ENCODE data around the gene GFRAL.
"Not testable (repeated sequence)": the region's sequence is repeated elsewhere in the genome, so short reads cannot be mapped to it uniquely, and the experiment has no call there.

The GFRAL gene

DNA sequence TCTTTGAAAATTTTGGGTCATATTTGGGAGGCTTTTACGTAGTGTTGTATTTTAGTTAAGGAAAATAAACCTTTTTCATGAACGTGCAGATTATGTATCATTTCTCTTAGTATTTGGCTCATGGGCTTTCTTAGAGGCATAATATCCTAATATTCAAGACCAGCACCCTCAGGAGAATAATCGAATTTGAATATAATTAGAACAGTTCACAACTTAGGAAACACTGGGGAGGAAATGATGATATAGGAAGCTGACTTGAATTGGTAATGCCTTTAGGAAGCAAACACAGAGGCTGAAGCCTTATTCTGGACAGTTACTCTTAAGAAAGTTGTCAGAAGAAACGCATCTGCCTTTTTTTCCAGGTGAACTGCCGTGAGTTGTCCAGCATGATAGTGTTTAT is at the start of gene GFRAL:
TSS of gene GFRAL (plus strand) at position 301 of the 400 bp plus-strand sequence. CDS start at position 387, 86 bp downstream.
- H3K27ac Mint-ChIP-seq, result no peak within 1 kb of the TSS
- H3K27me3 Mint-ChIP-seq, result no peaks in the 10 kb centered on the region
- no peaks in the 10 kb centered on the region for H3K4me1 Mint-ChIP-seq
- H3K36me3 Mint-ChIP-seq, result no peaks in the 10 kb centered on the region
- no peak for ATAC-seq
- H3K4me3 Mint-ChIP-seq, result no peak within 1 kb of the TSS
- H3K9me3 Mint-ChIP-seq, result peaks cover 6% of the 10 kb centered on the region

- no peaks in the 10 kb centered on the region for H3K36me3 Mint-ChIP-seq
- H3K27ac Mint-ChIP-seq, result no peak overlapping the region
- H3K9me3 Mint-ChIP-seq, result no peaks in the 10 kb centered on the region
- ATAC-seq, result no peak
- H3K27me3 Mint-ChIP-seq, result no peaks in the 10 kb centered on the region
- H3K4me3 Mint-ChIP-seq, result no peak overlapping the region
- no peaks in the 10 kb centered on the region for H3K4me1 Mint-ChIP-seq
Observed at GRCh38 chr6:55277646-55278045, 49.6 kb upstream of the GFRAL start.

GRCh38 chr6:55281215-55281614 is 46.1 kb upstream of the GFRAL start:
- Mint-ChIP-seq H3K4me3 (no peak overlapping the region), H3K4me1 (no peaks in the 10 kb centered on the region), H3K27me3 (no peaks in the 10 kb centered on the region), H3K27ac (no peak overlapping the region), H3K9me3 (no peaks in the 10 kb centered on the region), H3K36me3 (no peaks in the 10 kb centered on the region)
- ATAC-seq, result no peak

DNA sequence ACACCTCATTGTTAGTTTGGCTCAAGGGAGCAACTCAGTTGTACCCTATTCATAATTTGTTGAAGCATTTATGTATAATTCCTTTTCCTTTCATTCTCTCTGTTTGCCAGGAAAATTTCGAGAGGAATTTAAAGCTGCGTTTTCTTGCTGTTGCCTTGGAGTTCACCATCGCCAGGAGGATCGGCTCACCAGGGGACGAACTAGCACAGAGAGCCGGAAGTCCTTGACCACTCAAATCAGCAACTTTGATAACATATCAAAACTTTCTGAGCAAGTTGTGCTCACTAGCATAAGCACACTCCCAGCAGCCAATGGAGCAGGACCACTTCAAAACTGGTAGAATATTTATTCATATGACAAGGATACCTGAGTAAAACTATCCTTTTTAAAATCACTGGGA is 45.2 kb upstream of the GFRAL start:
- no peaks in the 10 kb centered on the region for H3K9me3 Mint-ChIP-seq
- no peak for ATAC-seq
- H3K36me3 Mint-ChIP-seq, result no peaks in the 10 kb centered on the region
- no peak overlapping the region for H3K27ac Mint-ChIP-seq
- no peaks in the 10 kb centered on the region for H3K27me3 Mint-ChIP-seq
- no peak overlapping the region for H3K4me3 Mint-ChIP-seq
- H3K4me1 Mint-ChIP-seq, result no peaks in the 10 kb centered on the region

GRCh38 chr6:55286824-55287223 is 40.4 kb upstream of the GFRAL start:
- Mint-ChIP-seq H3K36me3 (no peaks in the 10 kb centered on the region), H3K4me1 (no peaks in the 10 kb centered on the region), H3K27me3 (no peaks in the 10 kb centered on the region), H3K9me3 (no peaks in the 10 kb centered on the region), H3K27ac (no peak overlapping the region), H3K4me3 (no peak overlapping the region)
- no peak for ATAC-seq

- Mint-ChIP-seq H3K36me3 (no peaks in the 10 kb centered on the region), H3K27ac (no peak overlapping the region), H3K9me3 (peaks cover 2% of the 10 kb centered on the region), H3K27me3 (no peaks in the 10 kb centered on the region), H3K4me1 (no peaks in the 10 kb centered on the region), H3K4me3 (no peak overlapping the region)
- no peak for ATAC-seq
Observed at GRCh38 chr6:55290736-55291135, 36.5 kb upstream of the GFRAL start.

- H3K36me3 Mint-ChIP-seq, result no peaks in the 10 kb centered on the region
- no peaks in the 10 kb centered on the region for H3K27me3 Mint-ChIP-seq
- no peak overlapping the region for H3K27ac Mint-ChIP-seq
- H3K4me1 Mint-ChIP-seq, result no peaks in the 10 kb centered on the region
- no peak for ATAC-seq
- H3K4me3 Mint-ChIP-seq, result no peak overlapping the region
- peaks cover 2% of the 10 kb centered on the region for H3K9me3 Mint-ChIP-seq
Observed at GRCh38 chr6:55293116-55293515, 34.2 kb upstream of the GFRAL start.

DNA sequence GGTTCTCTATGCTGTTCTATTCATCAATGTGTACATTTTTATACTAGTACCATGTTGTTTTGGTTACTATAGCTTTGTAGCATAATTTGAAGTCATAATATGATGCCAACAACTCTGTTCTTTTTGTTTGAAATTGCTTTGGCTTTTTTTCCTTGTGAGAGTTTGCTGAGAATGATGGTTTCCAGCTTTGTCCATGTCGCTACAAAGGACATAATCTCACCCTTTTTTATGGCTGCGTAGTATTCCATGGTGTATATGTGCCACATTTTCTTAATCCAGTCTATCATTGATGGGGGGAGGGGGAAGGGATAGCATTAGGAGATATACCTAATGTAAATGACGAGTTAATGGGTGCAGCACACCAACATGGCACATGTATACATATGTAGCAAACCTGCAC is 30.1 kb upstream of the GFRAL start:
- H3K36me3 Mint-ChIP-seq, H3K27ac Mint-ChIP-seq, H3K9me3 Mint-ChIP-seq, ATAC-seq, H3K4me3 Mint-ChIP-seq, H3K27me3 Mint-ChIP-seq, H3K4me1 Mint-ChIP-seq: not testable (repeated sequence)

- no peaks in the 10 kb centered on the region for H3K36me3 Mint-ChIP-seq
- peaks cover 8% of the 10 kb centered on the region for H3K9me3 Mint-ChIP-seq
- ATAC-seq, result no peak
- no peaks in the 10 kb centered on the region for H3K27me3 Mint-ChIP-seq
- H3K27ac Mint-ChIP-seq, result no peak overlapping the region
- H3K4me3 Mint-ChIP-seq, result no peak overlapping the region
- H3K4me1 Mint-ChIP-seq, result no peaks in the 10 kb centered on the region
Observed at GRCh38 chr6:55299286-55299985, 27.8 kb upstream of the GFRAL start.

- Mint-ChIP-seq H3K27me3 (no peaks in the 10 kb centered on the region), H3K36me3 (no peaks in the 10 kb centered on the region), H3K4me1 (no peaks in the 10 kb centered on the region), H3K27ac (no peak overlapping the region), H3K4me3 (no peak overlapping the region), H3K9me3 (peaks cover 20% of the 10 kb centered on the region)
- no peak for ATAC-seq
Observed at GRCh38 chr6:55304747-55305146, 22.5 kb upstream of the GFRAL start.

- ATAC-seq, result no peak
- H3K27ac Mint-ChIP-seq, result no peak overlapping the region
- peaks cover 19% of the 10 kb centered on the region for H3K9me3 Mint-ChIP-seq
- H3K36me3 Mint-ChIP-seq, result no peaks in the 10 kb centered on the region
- no peak overlapping the region for H3K4me3 Mint-ChIP-seq
- H3K27me3 Mint-ChIP-seq, result no peaks in the 10 kb centered on the region
- H3K4me1 Mint-ChIP-seq, result no peaks in the 10 kb centered on the region
Observed at GRCh38 chr6:55319961-55320695, 7.1 kb upstream of the GFRAL start.

DNA sequence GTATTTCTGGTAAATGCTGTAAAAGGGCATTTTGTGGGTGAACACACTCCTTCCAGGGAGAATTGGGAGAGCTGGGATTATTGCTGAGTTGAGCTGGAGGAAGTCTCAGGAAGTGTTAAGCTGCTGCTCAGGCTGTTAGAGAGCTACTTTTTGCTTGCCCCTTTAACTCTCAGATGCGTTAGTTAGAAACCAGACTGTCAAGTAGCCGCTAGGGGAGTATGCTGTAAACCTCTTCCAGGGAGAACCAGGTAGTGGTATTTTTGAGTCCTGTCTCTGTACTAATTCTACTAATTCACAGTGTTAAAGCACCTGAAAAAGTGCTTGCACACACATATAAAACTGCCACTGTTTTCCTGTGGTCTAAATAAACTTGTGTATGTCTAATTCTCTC is 6.6 kb upstream of the GFRAL start:
- ATAC-seq, result no peak
- Mint-ChIP-seq H3K4me3 (no peak overlapping the region), H3K9me3 (peaks cover 19% of the 10 kb centered on the region), H3K36me3 (no peaks in the 10 kb centered on the region), H3K27ac (no peak overlapping the region), H3K4me1 (no peaks in the 10 kb centered on the region), H3K27me3 (no peaks in the 10 kb centered on the region)

DNA sequence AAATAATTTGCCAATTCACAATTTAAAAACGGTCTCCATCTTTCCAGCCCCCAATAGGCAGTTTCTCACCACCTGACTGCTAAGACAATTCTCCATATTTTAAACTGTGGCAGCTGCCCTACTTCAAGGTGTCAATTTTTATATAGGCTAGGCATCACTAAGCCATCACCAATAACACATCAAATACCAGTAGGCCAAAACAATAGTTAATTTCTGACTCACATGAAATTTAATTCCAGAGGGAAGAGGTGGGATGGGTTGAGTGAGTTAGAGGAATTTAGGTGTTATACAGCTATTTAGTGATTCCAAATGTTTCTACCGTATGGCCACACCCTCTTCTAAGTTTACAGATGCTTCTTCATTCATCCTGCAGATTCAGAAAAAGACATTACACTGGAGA is 49.9 kb downstream of the GFRAL start:
- no peak overlapping the region for H3K4me3 Mint-ChIP-seq

GRCh38 chr6:55379471-55379870 is 52.2 kb downstream of the GFRAL start:
- H3K27me3 Mint-ChIP-seq, result no peaks in the 10 kb centered on the region
- no peak overlapping the region for H3K4me3 Mint-ChIP-seq
- no peaks in the 10 kb centered on the region for H3K4me1 Mint-ChIP-seq
- no peak for ATAC-seq
- H3K9me3 Mint-ChIP-seq, result peaks cover 8% of the 10 kb centered on the region
- H3K27ac Mint-ChIP-seq, result no peak overlapping the region
- H3K36me3 Mint-ChIP-seq, result no peaks in the 10 kb centered on the region

More for the DNA sequence above, 49.9 kb downstream of the GFRAL start:
- Mint-ChIP-seq H3K4me1 (no peaks in the 10 kb centered on the region), H3K27me3 (no peaks in the 10 kb centered on the region), H3K27ac (no peak overlapping the region), H3K9me3 (peaks cover 8% of the 10 kb centered on the region), H3K36me3 (no peaks in the 10 kb centered on the region)
- no peak for ATAC-seq

DNA sequence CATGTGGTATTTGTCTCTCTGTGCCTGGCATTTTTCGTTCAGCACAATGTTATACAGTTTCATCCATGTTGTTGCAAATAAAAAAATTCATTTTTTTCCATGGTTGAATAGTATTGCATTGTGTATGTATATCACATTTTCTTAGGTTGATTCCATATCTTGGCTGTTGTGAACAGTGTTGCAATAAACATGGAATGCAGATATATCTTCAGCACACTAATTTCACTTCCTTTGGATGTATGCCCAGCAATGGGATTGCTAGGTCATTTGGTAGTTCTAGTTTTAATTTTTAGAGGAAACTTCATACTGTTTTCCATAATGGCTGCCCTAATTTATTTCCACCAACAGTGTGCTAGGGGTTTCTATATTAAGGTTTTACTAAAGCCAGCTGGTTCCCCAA is 52.6 kb downstream of the GFRAL start:
- H3K27me3 Mint-ChIP-seq, result no peaks in the 10 kb centered on the region
- no peak overlapping the region for H3K4me3 Mint-ChIP-seq
- peaks cover 6% of the 10 kb centered on the region for H3K9me3 Mint-ChIP-seq
- H3K36me3 Mint-ChIP-seq, result no peaks in the 10 kb centered on the region
- ATAC-seq, result no peak
- no peak overlapping the region for H3K27ac Mint-ChIP-seq
- no peaks in the 10 kb centered on the region for H3K4me1 Mint-ChIP-seq

DNA sequence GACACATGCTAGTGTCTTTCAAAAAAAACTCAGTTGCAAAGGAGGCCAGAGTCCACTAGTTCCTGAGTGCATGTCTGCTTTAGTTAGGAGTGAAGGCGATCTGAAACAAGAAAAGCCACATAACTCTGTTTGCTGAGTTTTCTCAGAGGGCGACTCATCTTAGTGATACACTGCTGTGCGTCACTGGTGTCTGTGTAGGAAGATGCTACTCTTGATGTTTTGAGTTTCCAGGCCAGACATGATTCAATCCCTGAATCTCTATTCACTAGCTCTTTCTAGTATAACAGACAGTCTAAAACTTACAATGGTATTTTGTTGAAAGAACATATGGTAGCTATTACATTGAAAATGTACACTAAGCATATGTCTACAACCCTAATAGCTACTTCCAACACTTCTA is 60.9 kb downstream of the GFRAL start:
- Mint-ChIP-seq H3K9me3 (peaks cover 2% of the 10 kb centered on the region), H3K36me3 (no peaks in the 10 kb centered on the region), H3K4me3 (no peak overlapping the region), H3K4me1 (no peaks in the 10 kb centered on the region), H3K27me3 (no peaks in the 10 kb centered on the region), H3K27ac (no peak overlapping the region)
- no peak for ATAC-seq

Measured in stimulated activated memory B cell treated with anti-CD40 and anti-IgM and Interleukin-4, amounts not matched to agents 10 μg/mL and 1 μg/mL and 100 μg/mL, for 72 hours (primary cell).